ENCODE data around the gene IRF2BPL. TPM values are rescaled to one million over a fixed set of nuclear protein-coding genes. Genes with fewer than 3 reads are reported as not detected.

IRF2BPL gene
- total RNA-seq, 1 donor from 2014 or later, result 23.3 TPM

DNA sequence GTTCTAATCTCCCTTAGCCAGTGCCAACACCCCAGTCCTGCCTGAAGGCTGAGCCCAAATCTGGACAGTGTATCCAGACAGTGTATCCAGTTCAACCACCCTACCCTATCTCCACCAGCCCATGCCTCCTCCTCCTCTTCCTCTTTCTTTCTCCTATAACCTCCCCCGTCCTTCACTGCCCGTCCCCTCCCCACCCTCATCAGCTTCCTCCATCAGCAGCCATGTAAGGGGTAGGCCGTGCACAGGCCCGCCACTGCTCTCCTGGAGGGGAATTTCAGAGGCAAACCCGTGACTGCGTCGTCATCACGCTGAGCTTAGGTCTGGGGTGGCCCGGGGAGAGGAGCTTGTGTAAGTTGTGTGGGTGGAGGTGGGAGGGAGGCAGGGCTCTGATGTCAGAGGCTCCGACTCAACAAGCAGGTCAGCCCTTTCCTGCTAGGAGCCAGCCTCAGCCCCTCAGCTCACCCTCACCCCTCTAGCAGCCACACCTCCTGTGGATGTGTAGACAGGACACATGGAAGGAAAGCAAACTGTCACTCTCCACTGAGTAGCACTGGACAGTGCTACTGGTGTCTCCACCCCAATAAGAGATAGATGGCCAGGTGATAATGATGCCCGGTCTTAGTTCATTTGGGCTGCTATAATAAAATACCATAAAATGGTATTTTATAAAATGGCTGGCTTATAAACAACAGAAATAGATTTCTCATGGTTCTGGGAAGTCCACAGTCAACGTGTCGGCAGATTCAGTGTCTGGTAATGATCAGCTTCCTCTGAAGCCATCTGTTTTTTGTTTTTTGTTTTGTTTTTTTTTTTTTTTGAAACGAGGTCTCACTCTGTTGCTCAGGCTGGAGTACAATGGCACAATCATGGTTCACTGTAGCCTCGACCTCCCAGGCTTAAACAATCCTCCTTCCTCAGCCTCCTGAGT is 50.5 kb downstream of the IRF2BPL start:
- Mint-ChIP-seq H3K4me1 (ENCODE audit: low read depth, unreplicated experiment) (peaks cover 5% of the 10 kb centered on the region), H3K4me3 (ENCODE audit: unreplicated experiment) (no peak overlapping the region), H3K27me3 (ENCODE audit: unreplicated experiment) (peaks cover 3% of the 10 kb centered on the region), H3K27ac (ENCODE audit: unreplicated experiment) (no peak overlapping the region), H3K9me3 (ENCODE audit: unreplicated experiment) (no peaks in the 10 kb centered on the region), H3K36me3 (ENCODE audit: unreplicated experiment) (no peaks in the 10 kb centered on the region)
- TF ChIP-seq, protein P1, sequence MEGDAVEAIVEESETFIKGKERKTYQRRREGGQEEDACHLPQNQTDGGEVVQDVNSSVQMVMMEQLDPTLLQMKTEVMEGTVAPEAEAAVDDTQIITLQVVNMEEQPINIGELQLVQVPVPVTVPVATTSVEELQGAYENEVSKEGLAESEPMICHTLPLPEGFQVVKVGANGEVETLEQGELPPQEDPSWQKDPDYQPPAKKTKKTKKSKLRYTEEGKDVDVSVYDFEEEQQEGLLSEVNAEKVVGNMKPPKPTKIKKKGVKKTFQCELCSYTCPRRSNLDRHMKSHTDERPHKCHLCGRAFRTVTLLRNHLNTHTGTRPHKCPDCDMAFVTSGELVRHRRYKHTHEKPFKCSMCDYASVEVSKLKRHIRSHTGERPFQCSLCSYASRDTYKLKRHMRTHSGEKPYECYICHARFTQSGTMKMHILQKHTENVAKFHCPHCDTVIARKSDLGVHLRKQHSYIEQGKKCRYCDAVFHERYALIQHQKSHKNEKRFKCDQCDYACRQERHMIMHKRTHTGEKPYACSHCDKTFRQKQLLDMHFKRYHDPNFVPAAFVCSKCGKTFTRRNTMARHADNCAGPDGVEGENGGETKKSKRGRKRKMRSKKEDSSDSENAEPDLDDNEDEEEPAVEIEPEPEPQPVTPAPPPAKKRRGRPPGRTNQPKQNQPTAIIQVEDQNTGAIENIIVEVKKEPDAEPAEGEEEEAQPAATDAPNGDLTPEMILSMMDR (IDR thresholded peaks at IDR 0.05; ENCODE audit: partially characterized antibody, unreplicated experiment), result no peak
- DNase-seq, result no peak

DNA sequence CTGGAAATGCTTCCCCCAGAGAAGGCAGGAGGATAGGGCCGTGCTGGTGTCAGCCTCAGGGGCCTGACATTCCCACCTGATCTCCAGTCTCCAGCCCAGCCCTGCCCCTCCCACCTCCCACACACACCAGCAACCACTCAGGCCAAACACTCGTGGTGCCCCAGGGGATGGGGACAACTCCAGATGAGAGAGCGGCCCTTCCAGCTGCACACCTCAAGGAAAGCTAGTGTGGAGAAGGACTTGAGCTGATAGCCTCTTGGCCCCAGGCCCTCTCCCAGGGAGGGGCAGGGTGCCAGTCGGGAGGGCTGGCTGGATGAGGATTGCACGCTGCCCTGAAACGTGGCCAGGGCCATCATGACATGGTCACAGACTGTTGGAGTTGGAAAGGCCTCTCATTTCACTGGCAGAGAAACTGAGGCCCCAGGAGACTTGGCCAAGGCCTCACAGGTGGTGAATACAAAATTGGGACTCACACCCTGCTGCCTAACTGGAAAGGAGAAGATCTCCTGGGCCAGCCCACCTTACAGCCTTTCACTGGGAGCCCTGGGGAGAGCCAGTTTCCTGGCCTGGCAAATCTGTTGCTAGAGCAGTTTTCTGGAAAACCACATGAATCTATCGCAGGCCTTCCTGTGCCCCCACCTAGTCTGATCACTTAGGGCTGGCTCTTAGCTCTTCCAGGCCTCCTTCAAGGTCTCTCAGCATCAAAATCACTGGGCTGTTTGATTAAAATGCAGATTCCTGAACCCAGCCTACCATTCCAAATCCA is 52.1 kb downstream of the IRF2BPL start:
- H3K9me3 Mint-ChIP-seq (ENCODE audit: unreplicated experiment), result no peaks in the 10 kb centered on the region
- no peak overlapping the region for H3K4me3 Mint-ChIP-seq (ENCODE audit: unreplicated experiment)
- TF ChIP-seq, protein P1 (IDR thresholded peaks at IDR 0.05; ENCODE audit: partially characterized antibody, unreplicated experiment), result no peak
- peaks cover 5% of the 10 kb centered on the region for H3K4me1 Mint-ChIP-seq (ENCODE audit: low read depth, unreplicated experiment)
- DNase-seq, result no peak
- H3K36me3 Mint-ChIP-seq (ENCODE audit: unreplicated experiment), result no peaks in the 10 kb centered on the region
- H3K27me3 Mint-ChIP-seq (ENCODE audit: unreplicated experiment), result no peaks in the 10 kb centered on the region
- no peak overlapping the region for H3K27ac Mint-ChIP-seq (ENCODE audit: unreplicated experiment)

DNA sequence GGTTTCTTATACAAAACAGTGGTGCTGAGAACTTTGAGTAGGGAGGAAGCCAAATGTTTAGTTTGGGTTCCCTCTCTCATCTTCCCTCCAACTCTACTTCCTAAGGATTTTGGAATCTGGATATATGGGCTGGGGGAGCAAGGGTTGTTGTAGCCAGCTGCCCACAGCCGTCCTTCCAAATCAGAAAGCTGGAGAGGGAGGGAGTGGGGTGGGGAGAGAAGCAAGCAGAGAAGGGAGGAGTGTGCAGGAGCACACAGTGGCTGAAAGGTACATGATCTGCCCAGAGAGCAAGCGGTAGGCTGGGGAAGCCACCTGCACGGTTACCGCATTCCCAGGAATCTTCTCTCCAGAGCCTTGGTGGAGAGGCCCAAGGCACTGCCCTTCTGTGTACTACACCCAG is 52.7 kb downstream of the IRF2BPL start:
- Mint-ChIP-seq H3K9me3 (ENCODE audit: unreplicated experiment) (no peaks in the 10 kb centered on the region), H3K36me3 (ENCODE audit: unreplicated experiment) (no peaks in the 10 kb centered on the region), H3K4me1 (ENCODE audit: low read depth, unreplicated experiment) (peaks cover 5% of the 10 kb centered on the region), H3K27ac (ENCODE audit: unreplicated experiment) (no peak overlapping the region), H3K27me3 (ENCODE audit: unreplicated experiment) (no peaks in the 10 kb centered on the region), H3K4me3 (ENCODE audit: unreplicated experiment) (no peak overlapping the region)
- TF ChIP-seq, protein P1 (IDR thresholded peaks at IDR 0.05; ENCODE audit: partially characterized antibody, unreplicated experiment), result no peak
- no peak for DNase-seq

DNA sequence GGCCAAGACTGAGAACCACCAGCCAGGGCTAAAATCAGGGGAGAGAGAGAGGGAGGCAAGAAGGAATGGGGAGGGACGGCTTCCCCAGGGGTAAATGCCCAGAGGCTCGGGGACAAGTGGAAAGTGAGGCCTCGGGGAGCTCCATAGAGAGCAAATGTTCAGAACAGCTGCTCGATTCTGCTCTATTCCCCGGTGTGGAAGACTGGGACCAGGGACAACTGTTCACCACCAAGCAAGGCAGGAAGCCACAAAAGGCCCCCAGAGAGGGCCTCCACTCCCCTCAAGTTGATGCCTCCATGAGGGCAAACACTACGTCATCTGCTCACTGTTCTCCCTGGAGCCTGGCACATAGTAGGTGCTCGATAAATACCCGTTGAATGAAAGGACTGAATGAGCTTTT is 53.5 kb downstream of the IRF2BPL start:
- Mint-ChIP-seq H3K9me3 (ENCODE audit: unreplicated experiment) (no peaks in the 10 kb centered on the region), H3K4me1 (ENCODE audit: low read depth, unreplicated experiment) (peaks cover 5% of the 10 kb centered on the region), H3K4me3 (ENCODE audit: unreplicated experiment) (no peak overlapping the region), H3K36me3 (ENCODE audit: unreplicated experiment) (no peaks in the 10 kb centered on the region), H3K27me3 (ENCODE audit: unreplicated experiment) (no peaks in the 10 kb centered on the region), H3K27ac (ENCODE audit: unreplicated experiment) (peak overlapping the region; percentile 16)
- DNase-seq, result no peak
- TF ChIP-seq, protein P1 (IDR thresholded peaks at IDR 0.05; ENCODE audit: partially characterized antibody, unreplicated experiment), result no peak

Other genes with a start within 250 kb of the IRF2BPL start
- gene ANGEL1, start 215.8 kb downstream of the IRF2BPL start, total RNA-seq (ENCODE audit: unreplicated experiment), result 13.6 TPM
- gene LRRC74A, start 202.3 kb downstream of the IRF2BPL start, total RNA-seq (ENCODE audit: unreplicated experiment), result not detected
- gene CIPC, start 69.5 kb upstream of the IRF2BPL start, total RNA-seq (ENCODE audit: unreplicated experiment), result 22.3 TPM
- 77.3 TPM for gene ZDHHC22, start 113.1 kb upstream of the IRF2BPL start, total RNA-seq (ENCODE audit: unreplicated experiment)
- gene TMEM63C, start 153.1 kb upstream of the IRF2BPL start, total RNA-seq (ENCODE audit: unreplicated experiment), result 39.9 TPM
- 0.22 TPM for gene NGB, start 242.5 kb upstream of the IRF2BPL start, total RNA-seq (ENCODE audit: unreplicated experiment)